Activated CD8-positive, alpha-beta memory T cell treated with anti-CD3 and anti-CD28 coated beads for 48 hours (primary cell): ENCODE results near the gene MRPL57.
"Not testable (repeated sequence)": the region's sequence is repeated elsewhere in the genome, so short reads cannot be mapped to it uniquely, and the experiment has no call there.

Source experiments
- DNase-seq, 3 experiments: peaks; one replicate each; pipeline ENCODE4 v3.0.0-alpha.2; 2020; ENCODE audit warnings: low read depth in 2 of 3, low spot score in 2 of 3

MRPL57 gene

DNA sequence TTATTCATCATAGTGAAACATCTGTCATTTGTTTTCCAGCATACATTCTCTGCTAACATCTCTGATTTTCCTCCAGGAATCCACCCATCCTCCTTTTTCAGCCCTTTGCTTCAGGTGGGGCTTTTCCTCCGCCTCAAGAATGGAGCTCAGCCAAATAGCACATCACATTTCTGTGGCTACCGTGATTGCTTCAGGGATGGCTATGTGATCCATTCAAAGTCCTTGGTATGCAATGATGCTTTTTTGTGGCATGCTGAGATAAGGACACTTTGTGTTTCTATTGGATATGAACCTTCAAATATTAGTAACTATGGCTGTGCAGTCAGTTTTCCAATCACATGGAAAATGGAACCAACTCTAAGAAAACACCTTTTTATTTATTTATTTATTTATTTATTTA is 18.3 kb downstream of the MRPL57 start:
- DNase-seq: not testable (repeated sequence)

DNA sequence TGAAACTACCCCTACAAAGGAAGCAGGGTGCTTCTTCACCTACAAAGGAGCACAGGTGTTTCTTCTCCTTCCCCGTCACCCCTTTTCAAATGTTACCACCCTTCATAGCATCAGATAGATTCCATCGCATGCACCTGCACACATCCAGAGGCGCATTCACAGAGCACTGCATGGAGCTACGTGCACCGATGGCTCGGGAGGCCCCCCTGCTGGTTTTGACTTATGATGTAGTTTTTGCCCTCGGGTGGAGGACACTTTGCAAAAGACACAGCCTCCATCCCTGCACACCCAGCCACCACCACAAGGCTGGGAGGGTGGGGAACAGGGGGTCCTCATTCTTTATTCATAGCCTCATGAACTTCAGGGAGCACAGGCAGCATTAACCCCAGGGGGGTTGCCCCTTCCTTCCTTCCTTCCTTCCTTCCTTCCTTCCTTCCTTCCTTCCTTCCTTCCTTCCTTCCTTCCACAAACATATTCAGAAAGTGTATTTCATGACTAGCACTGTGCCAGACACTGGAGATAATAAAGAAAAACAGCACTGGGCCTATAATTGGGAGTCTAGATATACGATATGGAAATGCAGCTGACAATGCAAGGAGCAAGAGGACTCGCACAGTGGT is 21.3 kb downstream of the MRPL57 start:
- not testable (repeated sequence) for DNase-seq

DNA sequence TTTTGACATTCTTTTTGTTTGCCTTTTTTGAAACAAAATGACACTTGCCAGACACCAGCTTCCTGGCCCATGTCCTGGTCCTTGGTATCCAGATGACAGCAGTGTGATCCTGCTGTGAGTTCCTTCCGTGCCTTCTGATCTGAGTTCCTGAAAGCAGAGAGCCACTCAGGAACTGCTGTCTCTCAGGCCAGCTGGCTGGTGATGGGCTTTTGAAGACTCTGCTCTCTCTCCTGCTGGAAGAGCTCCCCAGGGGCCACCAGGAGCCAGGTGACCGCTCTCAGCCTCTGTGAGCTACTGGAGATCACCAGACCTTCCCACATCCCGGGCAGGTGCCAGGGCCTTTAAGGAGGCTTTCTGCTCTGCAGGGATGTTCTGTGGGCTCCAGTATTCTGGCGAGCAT is 21.9 kb downstream of the MRPL57 start:
- DNase-seq: not testable (repeated sequence)

GRCh38 chr13:21201456-21202190 is 25.2 kb downstream of the MRPL57 start:
- not testable (repeated sequence) for DNase-seq

- DNase-seq: no peak
Observed at GRCh38 chr13:21202767-21203531, 26.5 kb downstream of the MRPL57 start.

GRCh38 chr13:21208652-21209154 is 32.2 kb downstream of the MRPL57 start:
- no peak for DNase-seq

DNA sequence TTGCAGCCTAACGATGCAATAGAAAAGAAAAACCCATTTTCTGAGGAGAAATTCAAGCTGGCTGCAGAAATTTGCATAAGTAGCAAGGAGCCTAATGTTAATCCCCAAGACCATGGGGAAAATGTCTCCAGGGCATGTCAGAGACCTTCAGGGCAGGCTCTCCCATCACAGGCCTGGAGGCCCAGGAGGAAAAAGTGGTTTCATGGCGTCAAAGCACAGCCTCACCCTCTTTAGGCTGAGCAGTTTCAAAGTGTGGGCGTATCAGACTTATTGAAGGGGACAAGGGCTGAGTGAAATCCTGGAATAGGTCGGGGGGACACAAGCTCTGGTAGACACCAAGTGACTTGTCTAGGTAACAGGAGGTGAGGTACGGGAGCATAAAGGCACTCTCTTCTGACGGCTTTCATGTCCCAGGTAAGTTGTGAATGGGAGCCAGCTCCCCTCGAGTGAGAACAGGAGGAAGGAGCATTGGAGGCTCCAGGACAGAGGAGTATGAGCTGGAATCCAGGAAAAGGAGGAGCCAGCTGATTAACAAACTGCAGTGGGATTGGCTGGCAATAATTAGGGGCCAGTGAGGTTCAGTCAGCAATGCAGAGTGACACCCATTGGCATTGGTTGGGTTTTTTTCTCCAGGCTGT is 35.8 kb downstream of the MRPL57 start:
- no peak for DNase-seq

- not testable (repeated sequence) for DNase-seq
Observed at GRCh38 chr13:21215419-21215818, 39.0 kb downstream of the MRPL57 start.

- no peak for DNase-seq
Observed at GRCh38 chr13:21216332-21216731, 39.9 kb downstream of the MRPL57 start.

GRCh38 chr13:21218351-21219035 is 42.0 kb downstream of the MRPL57 start:
- no peak for DNase-seq

DNA sequence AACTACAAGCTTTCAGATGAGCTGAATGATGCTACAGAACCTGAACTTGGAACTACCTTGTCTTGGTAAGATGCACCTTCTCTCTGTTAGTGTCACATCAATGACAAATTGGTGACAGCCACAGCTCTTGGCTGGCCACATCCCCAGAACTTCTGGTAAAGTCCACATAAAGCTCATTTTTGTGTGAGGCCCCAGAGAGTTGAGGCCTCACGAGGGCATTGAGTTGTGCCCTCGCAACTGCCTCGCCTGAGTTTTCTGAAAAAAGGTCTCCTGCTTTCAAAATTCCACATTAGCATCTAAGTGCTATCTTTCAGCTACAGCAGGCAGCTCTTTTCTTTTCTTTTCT is 42.6 kb downstream of the MRPL57 start:
- no peak for DNase-seq

- DNase-seq: not testable (repeated sequence)
Observed at GRCh38 chr13:21219716-21220115, 43.3 kb downstream of the MRPL57 start.

DNA sequence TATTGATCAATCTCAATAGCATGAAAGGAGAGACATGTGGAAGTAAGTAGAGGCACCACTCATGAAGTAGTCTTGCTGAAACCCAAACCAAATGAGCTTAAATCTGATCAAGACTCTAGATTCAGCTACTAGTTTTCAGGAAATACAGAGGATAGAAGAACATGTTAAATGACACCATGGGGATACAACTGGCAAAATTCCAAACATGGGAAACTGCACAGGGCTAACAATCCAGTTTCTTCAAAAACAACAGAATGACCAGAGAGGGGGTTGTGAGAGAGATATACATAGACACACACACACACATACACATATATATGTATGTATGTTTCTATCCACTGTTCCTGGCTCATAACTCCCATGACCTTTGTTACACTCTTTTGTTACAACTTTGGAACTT is 44.8 kb downstream of the MRPL57 start:
- DNase-seq: no peak

DNA sequence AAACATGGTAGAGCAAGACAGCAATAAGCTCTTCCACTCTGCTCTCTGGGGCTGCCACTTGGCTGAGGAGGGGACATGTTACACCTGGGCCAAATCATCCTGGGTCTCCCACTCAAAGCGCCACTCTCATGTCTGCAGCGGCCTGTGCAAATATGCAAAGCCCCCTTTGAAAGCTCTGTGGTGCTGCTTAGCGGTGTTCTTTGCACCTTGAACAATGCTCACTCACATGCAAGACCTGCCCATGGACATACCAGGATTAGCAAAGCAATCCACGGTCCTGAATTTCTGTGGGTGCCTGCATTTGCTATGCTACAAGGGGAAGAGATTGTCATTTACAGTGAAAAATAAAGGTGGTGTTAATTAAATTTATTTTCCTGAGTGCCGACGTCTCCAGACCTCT is 48.6 kb downstream of the MRPL57 start:
- no peak for DNase-seq

DNA sequence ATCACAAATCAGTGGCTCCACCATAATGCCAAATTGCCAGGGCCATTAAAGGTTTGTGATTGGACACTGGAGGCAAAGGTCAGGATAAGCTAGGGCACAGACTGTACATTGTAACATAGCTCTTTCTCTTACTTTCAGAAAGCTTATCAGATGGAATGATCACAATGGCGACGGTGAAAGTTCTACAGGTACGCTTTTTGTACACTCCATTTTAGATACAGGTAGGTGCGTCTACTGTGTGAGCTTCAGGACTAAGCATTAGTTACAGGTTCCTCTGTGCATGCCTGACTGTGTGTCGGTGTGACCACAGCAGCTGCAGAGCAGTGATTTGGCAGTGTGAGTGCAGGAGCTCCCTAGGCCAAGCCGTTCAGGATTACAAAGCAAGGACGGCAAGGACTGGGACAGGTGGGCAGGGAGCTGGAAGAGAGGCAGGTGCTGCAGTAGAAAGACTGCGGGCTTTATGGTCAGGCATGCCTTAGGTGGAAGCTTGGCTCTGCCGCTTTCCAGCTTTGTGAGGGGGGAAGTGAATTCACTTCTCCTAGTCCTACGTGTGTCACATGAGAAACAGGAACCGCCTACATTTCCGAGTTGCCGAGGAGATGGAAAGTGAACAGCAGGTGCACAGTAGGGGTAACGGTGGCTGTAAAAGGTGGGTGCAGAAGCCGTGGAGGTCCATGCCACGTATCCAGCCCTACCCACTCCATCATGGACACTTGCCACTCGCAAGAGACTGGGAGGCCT is 49.6 kb downstream of the MRPL57 start:
- no peak for DNase-seq

GRCh38 chr13:21227917-21228316 is 51.5 kb downstream of the MRPL57 start:
- DNase-seq: no peak
